NCI-H446 (cell line): ENCODE results near the gene ZFP37.
"Not testable (repeated sequence)": the region's sequence is repeated elsewhere in the genome, so short reads cannot be mapped to it uniquely, and the experiment has no call there.

Experiments used
- DNase-seq, 2 experiments: peaks; one replicate each; lab custom pipeline; 2025; lab: John Stamatoyannopoulos, UW

The ZFP37 gene

DNA sequence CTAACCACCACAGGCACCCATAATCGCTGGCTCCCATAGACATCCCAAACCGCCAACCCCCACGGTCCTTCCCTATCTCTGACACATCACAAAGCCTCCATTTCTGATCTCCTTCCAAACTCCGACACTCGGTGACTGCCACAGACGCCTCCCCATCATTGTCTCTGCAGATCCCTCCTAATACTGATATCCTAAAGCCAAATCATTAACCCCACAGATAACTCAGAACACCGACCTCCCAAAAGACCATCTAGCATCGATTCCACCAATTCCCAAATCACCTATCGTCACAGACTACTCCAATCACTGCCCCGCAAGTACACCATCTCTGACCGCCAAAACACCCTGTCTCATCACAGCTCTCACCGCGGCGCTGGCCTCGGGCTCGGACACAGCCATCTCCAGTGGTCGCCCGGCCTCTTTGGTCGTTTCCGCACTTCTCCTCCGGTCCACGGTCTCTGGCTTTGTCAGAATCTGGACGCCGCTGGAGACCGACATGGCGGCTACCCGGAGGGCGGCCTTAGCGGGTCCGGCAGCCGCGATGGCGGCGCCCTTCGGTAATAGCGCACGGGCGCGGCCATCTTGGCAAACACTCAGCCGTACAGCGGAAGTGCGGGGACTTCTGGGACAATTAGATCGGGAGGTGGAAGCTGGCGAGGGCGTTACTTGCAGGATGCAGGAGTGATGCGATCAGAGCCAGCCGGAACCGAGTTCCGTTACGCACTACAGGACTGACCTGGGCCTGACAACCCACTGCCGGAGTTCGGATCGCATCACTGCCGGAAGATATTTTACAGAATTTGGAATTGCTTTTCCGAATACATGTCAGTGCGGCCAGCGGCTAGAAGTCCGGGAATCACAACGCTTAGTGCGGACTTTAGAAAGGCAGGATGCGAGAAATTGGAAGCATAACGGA, at the start of gene ZFP37:
TSS of gene ZFP37 (minus strand) at position 534 of the 916 bp plus-strand sequence. CDS start at position 498, 36 bp downstream.
- peak; percentile 57 to 89 for DNase-seq

GRCh38 chr9:113105345-113105744, 48.8 kb upstream of the ZFP37 start:
- not testable (repeated sequence) for DNase-seq

DNA sequence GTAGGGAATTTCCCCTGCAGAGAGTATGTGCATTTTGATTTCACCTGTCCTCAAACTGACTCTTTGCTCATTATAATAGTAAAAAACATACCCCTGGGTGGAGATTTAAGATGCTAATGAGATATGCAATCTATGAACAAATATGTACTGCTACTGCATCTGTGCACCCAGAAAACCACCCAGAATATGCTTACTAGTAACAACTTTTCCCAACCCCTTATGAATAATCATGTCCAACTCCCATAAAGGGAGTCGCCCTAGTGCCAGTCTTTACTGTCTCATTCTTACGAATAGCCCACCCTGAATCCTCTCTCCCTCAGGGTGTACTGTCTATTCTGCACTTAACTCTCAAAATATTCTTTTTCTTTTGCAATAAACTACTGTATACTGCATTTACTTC, 39.0 kb upstream of the ZFP37 start:
- DNase-seq: no peak

- not testable (repeated sequence) for DNase-seq
Observed at GRCh38 chr9:113089924-113090323, 33.4 kb upstream of the ZFP37 start.

DNA sequence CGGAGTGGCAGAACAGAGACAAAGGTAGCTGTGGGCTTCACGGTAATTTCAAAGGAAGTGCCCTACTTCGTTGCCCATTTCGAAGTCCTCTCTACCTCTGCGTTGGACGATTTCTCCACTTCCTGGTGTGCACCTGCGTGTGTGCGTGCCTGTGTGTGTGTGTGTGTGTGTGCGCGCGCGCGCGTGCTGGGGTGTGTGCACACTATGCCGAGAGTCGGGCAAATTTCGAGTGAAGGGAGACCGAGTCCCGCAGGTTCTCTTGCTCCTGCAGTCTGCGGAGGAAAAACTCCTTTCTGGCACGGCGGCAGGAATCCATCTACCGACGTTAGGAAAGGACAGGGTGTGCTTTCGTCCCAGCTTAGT, 32.6 kb upstream of the ZFP37 start:
- DNase-seq: not testable (repeated sequence)

DNA sequence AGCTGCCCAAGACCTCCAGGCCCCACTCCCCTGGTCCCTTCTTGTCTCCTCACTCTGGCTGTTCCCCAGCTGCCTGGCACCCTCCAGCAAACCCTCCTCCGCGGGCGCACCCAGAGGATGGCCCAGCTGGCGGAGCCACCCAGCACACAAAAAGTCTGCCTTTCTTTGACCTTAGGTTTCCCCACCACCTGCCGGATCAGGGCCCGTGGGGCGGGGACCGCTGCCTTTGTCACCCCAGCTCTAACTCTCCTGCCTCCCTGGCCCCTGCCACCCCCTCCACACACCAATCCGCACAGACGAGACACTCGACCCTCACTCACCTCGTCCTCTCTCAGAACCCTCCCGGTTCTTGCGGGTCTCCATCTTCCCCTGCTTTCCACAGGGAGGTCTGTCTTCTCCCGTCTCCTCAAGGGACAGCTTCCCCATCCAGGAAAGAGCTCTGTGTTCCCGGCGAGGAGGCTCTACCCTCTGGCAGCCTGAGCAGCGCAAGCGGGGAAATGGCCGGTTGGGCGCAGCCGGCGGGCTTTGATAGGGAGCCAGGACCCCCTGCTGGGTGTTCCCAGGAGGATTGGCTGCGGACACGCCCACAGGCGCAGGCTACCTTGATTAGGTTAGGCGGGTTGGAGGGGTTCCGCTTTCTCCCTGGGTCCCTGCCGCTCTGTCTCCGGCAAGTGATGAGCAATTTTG, 32.1 kb upstream of the ZFP37 start:
- not testable (repeated sequence) for DNase-seq

GRCh38 chr9:113062932-113063310, 6.4 kb upstream of the ZFP37 start:
- DNase-seq: not testable (repeated sequence)

GRCh38 chr9:113062256-113062931, 5.9 kb upstream of the ZFP37 start:
- not testable (repeated sequence) for DNase-seq

DNA sequence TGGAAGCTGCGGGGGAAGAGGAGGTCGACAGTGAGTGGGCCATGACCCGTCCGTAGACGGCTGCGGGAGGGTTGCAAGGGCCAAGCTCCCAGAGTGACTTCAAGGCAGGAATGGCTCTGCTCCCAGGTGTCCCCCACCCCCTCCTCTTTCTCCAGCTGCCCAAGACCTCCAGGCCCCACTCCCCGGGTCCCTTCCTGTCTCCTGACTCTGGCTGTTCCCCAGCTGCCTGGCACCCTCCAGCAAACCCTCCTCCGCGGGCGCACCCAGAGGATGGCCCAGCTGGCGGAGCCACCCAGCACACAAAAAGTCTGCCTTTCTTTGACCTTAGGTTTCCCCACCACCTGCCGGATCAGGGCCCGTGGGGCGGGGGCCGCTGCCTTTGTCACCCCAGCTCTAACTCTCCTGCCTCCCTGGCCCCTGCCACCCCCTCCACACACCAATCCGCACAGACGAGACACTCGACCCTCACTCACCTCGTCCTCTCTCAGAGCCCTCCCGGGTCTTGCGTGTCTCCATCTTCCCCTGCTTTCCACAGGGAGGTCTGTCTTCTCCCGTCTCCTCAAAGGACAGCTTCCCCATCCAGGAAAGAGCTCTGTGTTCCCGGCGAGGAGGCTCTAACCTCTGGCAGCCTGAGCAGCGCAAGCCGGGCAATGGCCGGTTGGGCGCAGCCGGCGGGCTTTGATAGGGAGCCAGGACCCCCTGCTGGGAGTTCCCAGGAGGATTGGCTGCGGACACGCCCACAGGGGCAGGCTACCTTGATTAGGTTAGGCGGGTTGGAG, 4.7 kb upstream of the ZFP37 start:
- not testable (repeated sequence) for DNase-seq

- not testable (repeated sequence) for DNase-seq
Observed at GRCh38 chr9:113059581-113060284, 3.2 kb upstream of the ZFP37 start.

DNA sequence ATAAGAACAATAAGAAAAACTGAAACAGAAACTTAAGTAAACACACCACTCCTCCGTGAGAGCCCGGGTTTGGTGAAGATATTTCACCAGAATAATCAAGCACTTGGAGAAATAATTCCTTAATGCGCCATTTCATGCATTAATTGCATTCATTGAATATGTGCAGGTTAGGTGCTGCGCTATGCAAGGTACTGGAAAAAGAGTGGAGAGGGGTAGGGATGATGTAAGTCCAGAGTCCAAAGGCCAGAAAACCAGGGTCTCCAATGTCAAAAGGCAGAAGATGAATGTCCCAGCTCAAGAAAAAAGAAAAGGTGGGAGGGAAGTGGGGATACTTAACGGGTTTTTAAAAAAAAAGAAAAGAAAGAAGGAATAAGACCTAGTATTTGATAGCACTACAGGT, 669 bp upstream of the ZFP37 start:
- DNase-seq: no peak

DNA sequence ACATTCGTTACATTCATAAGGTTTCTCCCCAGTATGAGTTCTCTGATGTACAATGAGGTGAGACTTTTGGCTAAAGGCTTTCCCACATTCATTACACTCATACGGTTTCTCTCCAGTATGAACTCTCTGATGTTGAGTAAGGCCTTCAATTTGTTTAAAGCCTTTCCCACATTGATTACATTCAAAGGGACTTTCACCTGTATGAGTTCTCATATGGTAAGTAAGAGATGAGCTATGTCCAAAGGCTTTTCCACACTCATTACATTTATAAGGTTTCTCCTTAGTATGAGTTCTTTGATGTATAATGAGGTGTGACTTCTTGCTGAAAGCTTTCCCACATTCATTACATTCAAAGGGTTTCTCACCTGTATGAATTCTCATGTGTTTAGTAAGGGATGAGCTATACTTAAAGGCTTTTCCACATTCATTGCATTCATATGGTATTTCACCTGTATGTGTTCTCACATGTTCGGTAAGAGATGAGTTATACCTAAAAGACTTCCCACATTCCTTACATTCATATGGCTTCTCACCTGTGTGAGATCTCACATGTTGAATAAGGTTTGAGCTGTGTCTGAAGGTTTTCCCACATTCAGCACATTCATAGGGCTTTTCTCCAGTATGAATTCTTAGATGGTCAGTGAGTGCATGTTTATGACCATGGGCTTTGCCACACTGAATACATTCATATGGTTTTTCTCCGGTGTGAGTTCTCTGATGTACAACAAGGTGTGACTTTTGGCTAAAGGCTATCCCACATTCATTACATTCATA, 13.5 kb downstream of the ZFP37 start:
- DNase-seq: no peak

GRCh38 chr9:113026200-113026599, 30.3 kb downstream of the ZFP37 start:
- DNase-seq: no peak

DNA sequence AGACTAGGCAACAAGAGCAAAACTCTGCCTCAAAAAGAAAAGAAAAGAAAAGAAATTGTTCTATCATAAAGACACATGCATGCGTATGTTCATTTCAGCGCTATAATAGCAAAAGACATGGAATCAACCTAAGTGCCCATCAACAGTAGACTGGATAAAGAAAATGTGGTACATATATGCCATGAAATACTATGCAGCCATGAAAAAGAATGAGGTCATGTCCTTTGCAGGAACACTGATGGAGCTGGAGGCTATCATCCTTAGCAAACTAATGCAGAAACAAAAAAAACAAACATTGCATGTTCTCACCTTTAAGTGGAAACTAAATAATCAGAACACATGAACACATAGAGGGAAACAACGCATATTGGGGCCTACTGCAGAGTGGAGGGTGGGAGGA, 38.3 kb downstream of the ZFP37 start:
- no peak for DNase-seq

- no peak for DNase-seq
Observed at GRCh38 chr9:113012492-113012891, 44.0 kb downstream of the ZFP37 start.

GRCh38 chr9:113011911-113012381, 44.6 kb downstream of the ZFP37 start, which contains the start of gene ZNF883:
TSS of gene ZNF883 (minus strand) at chr9:113012192.
- peak in 1 of 2 experiments; percentile 27 for DNase-seq

- DNase-seq: no peak
Observed at GRCh38 chr9:113005777-113006176, 50.7 kb downstream of the ZFP37 start.

DNA sequence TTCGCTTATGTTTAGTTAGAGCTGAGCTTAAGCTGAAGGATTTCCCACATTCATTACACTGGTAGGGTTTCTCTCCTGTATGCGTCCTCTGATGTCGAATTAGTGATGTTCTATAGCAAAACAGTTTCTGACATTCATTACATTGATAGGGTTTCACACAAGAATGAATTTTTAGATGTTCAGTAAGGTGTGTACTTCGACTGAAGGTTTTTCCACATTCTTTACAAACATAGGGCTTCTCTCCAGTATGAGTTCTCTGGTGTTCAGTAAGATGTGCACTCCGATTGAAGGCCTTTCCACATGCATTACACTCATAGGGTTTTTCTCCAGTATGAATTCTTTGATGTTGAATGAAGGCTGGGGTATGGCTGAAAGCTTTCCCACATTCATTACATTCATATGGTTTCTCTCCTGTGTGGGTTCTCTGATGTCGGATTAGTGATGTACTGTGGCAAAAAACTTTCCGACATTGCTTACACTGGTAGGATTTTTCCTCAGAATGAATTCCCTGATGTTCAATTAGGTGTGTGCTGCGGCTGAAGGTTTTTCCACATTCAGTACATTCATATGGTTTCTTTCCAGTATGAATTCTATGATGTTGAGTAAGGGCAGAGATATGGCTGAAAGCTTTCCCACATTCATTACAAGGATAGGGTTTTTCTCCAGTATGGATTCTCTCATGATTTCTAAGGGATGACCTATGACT, 59.1 kb downstream of the ZFP37 start:
- DNase-seq: no peak
